ENCODE measurements around the gene LRP1B.

The LRP1B gene

DNA sequence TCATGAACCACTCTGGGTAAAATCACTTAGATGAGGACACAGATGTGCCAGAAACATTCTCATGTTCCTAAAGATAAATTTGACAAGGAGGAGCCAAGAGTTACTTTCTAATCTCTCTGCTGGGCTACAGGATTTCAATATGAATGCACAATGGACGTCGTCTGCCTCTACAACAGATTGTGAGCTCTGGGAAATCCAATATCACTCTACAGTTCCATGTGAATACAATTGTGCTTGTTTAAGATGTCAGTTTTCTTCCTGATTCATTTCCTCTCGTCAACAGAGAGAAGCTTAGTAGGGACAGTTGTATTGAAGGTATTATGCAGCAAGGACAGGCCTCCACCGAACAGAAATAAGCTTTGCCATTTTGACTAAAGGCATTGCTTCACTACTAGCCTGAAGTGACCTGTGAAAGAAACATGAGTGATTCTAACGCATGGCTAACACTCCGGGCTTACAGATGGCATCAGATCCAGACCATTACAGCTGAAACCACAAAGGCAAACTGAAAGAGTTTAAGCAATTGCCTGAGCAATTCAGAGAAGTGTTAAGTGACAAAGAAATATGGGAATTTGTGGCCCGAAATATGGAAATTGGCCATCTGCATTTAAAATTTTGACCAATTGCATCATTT lies 1591.5 kb downstream of the LRP1B start:
- DNase-seq (ENCODE audit: low read depth), result no peak

GRCh38 chr2:140529706-140530105 lies 1601.1 kb downstream of the LRP1B start:
- DNase-seq (ENCODE audit: low read depth), result peak; percentile 71

GRCh38 chr2:140528982-140529381 lies 1601.8 kb downstream of the LRP1B start:
- DNase-seq (ENCODE audit: low read depth), result peak; percentile 48

DNA sequence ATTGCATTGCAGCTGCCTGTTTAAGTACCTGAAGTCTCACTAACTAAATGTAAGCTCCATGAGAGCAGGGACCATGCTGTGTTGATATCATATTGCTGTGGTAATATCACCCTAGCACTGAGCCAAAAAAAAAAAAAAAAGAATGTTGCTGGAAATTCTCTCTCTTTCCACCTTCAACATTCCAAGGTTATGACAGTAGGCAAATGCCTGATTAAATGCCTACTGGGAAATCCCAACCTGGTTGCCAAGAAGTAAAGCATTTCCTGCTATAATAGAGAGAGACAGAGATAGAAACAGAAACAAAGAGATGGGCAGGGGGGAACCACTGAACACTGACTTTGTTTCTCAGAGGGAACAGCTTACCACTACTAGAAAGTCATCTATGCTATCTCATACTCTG lies 1604.2 kb downstream of the LRP1B start:
- DNase-seq (ENCODE audit: low read depth), result peak; percentile 89

DNA sequence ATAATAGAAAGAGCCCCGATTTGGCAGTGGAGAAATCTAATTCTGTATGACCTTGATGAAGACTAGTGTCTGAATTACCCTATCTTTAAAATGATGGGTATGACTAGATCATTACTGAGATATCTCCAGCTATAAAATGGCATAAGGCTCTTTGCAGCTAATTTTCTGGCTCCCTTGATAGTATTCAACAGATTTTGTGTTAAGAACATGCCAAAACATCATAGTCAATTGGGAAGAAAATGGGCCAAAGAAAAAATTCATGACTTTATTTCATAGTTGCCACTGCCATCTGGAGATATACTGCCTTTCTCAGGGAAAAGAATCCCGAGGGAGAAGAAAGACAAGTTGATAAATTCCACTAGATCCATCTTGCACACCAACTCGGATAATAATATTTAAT lies 1618.7 kb downstream of the LRP1B start:
- DNase-seq (ENCODE audit: low read depth), result no peak

- DNase-seq (ENCODE audit: low read depth), result no peak
Observed at GRCh38 chr2:140509765-140510164, 1621.1 kb downstream of the LRP1B start.

DNA sequence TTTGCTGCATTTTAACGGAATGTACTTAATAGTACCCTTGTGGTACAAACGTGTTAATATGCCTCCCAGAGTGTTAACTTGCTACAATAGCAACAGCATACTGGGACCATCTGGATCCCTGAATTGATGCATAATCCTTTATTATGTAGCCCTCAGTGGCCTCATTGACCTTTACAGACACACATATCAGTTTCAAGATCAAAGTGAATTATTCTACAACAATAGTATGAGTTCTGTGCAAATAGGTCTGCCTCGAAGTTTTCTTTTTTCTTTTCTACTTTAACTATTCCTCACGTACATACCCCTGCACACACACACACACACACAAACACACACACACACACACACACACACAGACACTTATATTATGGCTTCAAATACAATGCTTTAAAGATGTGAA lies 1622.1 kb downstream of the LRP1B start:
- DNase-seq (ENCODE audit: low read depth), result no peak

- peak; percentile 95 for DNase-seq (ENCODE audit: low read depth)
Observed at GRCh38 chr2:140506606-140507005, 1624.2 kb downstream of the LRP1B start.

DNA sequence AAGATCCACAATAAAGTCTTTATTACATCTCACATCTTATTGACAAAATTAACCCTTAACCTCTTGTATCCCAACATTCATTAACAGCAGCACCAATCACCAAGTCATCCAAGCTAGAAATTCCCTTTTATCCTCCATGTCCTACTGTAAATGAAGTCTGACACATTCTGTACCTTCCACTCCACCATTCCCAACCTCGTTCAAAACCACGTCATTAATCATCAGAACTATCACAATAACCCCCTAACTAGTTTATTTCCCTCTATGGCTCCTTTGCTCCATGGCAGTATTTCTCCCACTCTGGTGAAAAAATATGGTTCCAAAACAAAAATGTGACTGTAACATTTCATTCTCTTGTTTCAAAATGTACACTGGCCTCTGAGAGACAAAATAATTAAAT lies 1626.2 kb downstream of the LRP1B start:
- DNase-seq (ENCODE audit: low read depth), result peak; percentile 52

- peak; percentile 97 for DNase-seq (ENCODE audit: low read depth)
Observed at GRCh38 chr2:140502951-140503630, 1627.7 kb downstream of the LRP1B start.

GRCh38 chr2:140498360-140498759 lies 1632.5 kb downstream of the LRP1B start:
- DNase-seq (ENCODE audit: low read depth), result no peak

- no peak for DNase-seq (ENCODE audit: low read depth)
Observed at GRCh38 chr2:140496714-140497113, 1634.1 kb downstream of the LRP1B start.

DNA sequence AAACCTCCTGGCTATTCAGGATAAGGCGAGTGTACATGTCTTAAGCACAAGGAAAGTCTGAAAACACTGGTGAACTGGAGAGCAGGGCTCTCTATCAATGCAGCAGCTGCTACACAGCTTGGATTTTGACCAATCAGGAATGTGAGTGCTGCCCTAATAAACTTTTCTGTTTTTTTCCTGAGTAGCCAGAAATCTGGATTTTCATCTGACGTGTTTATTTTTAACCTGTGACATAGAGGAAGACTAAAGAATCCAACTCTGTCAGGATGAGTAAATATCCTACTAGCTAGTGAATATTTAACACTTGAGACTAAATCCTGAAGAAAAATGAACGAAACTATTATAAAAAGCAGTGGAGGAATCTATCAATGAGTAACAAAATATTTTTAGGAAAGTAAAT lies 1638.9 kb downstream of the LRP1B start:
- no peak for DNase-seq (ENCODE audit: low read depth)

DNA sequence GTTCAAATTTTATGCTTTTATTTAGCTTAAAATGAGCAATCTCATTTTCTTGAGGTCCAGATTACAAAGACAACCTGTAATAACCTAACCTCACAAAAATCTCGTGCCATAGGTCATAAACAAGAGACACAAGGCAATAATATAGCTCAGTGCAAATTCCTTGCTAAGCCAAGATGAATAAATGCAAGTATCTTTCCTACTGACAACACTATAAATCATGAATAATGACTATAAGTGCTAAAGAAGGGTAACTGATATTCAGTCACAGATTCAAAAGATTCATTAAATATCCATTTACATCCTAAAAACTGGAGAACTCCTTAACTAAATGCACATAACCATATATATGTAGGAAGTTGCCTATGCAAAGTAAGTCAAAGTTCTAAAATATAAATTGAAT lies 1641.6 kb downstream of the LRP1B start:
- no peak for DNase-seq (ENCODE audit: low read depth)

DNA sequence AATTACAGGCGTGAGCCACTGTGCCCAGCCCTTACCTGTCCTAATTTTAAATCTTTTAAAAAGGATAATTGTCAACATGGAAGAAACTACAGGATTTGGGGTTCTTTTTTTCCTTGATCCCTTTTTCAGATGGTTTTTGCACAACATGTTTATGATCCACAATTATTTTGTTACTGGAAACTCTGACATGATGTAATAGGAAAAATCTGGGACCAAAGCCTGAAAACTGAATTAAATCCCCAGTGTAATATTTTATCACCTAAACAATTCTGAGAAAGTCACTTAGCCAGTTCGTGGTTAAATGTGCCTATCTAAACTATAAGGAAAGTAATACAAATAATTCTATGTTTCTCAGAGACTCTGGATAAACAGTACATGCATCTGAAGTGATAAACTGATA lies 1649.7 kb downstream of the LRP1B start:
- no peak for DNase-seq (ENCODE audit: low read depth)

GRCh38 chr2:140473851-140474250 lies 1657.0 kb downstream of the LRP1B start:
- DNase-seq (ENCODE audit: low read depth), result peak; percentile 15

DNA sequence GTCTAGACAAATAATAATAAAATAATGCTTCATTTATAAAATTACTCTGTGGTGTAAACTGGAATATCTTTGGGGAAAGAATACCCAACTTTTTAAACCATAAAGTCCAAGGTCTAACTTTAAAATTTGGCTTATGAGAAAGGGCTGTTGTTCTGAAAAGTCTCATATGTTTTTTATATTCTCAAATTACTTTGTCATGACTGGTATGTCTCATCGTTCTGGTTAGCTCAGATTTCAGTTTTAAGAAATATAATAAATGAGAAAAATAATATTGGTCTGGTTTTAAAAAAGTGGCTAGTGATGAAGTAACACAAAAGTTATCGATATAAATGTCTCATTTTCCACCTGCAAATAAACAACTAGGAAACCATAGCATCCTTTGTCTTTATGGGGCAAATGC lies 1658.1 kb downstream of the LRP1B start:
- no peak for DNase-seq (ENCODE audit: low read depth)

- no peak for DNase-seq (ENCODE audit: low read depth)
Observed at GRCh38 chr2:140465301-140465700, 1665.5 kb downstream of the LRP1B start.

DNA sequence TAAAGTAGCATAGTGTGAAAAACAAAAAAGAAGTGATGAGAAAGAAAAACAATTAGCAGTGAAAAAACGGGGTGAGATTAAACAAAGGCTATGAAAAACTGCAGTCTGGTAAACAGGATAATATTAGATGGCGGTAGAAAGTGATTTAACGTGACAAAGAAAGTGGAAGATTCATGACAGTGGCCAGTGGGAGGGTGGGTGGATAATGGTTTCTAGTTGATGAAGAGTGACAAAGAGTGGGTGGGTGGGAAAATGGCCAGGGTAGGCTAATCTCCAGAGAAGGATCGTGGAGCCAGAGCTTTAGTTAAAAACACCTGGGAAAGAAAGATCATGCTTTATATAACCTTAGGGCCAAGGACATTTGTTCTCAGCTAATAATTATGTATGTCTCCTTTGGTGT lies 1667.8 kb downstream of the LRP1B start:
- no peak for DNase-seq (ENCODE audit: low read depth)

- no peak for DNase-seq (ENCODE audit: low read depth)
Observed at GRCh38 chr2:140457483-140457882, 1673.3 kb downstream of the LRP1B start.

DNA sequence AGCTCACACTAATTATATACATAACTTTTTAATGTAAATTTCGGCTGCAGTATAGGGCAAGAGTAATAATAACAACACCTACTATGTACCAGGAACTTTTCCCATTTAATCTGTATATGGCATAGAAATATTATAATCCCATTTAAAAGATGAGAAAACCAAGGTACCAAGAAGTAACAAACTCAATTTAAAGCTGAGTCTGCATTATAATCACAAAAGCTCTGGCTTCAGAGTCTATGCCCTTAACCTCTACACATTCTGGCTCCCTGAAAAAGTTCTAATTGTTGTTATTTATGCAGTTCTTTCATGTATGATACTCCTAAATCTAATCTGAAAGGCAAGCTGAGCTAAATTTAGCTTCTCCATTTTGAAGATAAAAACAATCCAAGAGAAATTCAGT lies 1675.5 kb downstream of the LRP1B start:
- DNase-seq (ENCODE audit: low read depth), result no peak

DNA sequence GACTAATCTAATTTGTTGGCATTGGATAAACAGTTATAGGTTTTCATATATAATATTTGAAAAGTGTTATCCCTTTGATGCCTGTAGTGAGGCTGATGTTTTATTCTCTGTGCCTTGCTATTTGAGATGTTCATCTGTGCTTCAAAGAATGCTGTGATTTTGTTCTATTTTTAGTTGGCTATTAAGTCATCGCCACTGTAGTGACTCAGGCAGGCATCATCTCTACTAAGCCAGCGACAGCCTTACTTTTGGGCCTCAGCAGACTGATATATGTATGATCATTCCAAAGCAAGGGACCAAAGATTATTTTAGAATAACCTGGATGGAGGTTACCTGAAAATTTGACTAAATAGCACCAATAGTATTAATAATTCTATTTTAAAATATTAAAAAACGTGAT lies 1676.1 kb downstream of the LRP1B start:
- peak; percentile 84 for DNase-seq (ENCODE audit: low read depth)

DNA sequence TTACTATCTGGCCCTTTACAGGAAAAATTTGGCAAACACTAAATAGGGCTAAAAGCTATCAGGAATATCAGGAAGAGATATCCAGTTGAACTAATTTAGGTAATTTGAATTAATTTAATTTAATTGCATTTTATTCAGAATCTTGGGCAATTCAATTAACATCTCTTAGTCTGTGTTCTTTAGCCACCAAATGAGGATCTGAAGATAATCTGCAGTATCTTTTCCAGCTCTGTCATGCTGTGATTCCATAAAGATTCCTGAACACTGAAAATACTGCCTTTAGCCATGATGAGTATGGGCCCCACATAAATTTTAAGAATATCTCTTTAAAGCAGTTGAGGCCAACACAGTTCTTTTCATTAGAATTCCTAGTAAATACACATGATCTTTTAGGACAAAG lies 1679.5 kb downstream of the LRP1B start:
- no peak for DNase-seq (ENCODE audit: low read depth)

DNA sequence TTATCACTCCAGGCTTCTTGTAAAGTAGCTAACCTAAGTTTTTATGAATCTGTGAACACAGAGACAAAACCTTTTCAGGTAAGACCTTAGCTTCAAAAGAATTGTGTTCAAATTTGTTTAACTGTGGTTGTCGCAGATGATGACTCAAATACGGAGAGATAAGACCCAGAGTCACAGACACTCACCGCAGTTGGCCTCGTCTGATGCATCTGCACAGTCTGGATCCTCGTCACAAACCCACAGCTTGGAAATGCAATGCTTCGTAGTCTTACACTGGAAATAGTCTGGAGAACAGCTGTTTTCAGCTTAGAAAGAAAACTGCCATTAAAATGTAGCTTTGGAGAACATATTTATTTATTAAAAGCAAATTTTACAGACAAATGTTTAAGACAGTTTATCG lies 1688.5 kb downstream of the LRP1B start:
- peak; percentile 62 for DNase-seq (ENCODE audit: low read depth)

Measured in ELR (cell line).